HS-5 (cell line): Measurements from ENCODE around the gene COX6A2.
"Not testable (repeated sequence)": the region's sequence is repeated elsewhere in the genome, so short reads cannot be mapped to it uniquely, and the experiment has no call there.

ENCODE experiments used
- DNase-seq: peaks from one replicate; pipeline ENCODE4 v3.0.0-alpha.2; 2012; ENCODE audit warnings: low read depth

The COX6A2 gene

DNA sequence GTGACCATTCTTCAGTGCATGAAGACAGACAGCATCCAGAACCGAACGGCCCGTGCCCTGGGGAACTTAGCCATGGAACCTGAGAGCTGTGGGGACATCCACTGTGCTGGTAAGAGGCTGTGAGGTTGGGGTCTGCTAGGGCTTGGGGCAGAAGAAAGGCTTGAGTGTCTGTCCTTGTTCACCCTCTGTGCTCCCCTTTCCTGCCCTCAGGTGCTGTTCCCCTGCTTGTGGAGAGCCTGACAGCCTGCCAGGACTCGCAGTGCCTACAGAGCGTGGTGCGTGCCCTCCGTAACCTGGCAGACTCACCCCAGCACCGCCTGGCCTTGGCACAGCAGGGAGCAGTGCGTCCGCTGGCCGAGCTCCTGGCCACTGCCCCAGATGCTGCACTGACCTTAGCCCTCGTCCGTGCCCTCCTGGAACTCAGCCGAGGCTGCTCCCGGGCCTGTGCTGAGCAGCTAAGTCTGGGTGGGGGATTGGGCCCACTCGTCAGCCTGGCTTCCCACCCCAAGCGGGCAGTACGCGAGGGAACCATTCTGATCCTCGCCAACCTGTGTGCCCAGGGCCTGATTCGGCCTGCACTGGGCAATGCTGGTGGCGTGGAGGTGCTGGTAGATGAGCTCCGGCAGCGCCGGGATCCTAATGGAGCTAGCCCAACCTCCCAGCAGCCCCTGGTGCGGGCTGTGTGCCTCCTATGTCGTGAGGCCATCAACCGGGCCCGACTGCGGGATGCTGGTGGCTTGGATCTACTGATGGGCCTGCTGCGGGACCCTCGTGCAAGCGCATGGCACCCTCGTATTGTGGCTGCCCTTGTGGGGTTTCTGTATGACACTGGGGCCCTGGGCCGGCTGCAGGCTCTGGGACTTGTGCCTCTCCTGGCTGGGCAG, 34.0 kb upstream of the COX6A2 start:
- DNase-seq: no peak

DNA sequence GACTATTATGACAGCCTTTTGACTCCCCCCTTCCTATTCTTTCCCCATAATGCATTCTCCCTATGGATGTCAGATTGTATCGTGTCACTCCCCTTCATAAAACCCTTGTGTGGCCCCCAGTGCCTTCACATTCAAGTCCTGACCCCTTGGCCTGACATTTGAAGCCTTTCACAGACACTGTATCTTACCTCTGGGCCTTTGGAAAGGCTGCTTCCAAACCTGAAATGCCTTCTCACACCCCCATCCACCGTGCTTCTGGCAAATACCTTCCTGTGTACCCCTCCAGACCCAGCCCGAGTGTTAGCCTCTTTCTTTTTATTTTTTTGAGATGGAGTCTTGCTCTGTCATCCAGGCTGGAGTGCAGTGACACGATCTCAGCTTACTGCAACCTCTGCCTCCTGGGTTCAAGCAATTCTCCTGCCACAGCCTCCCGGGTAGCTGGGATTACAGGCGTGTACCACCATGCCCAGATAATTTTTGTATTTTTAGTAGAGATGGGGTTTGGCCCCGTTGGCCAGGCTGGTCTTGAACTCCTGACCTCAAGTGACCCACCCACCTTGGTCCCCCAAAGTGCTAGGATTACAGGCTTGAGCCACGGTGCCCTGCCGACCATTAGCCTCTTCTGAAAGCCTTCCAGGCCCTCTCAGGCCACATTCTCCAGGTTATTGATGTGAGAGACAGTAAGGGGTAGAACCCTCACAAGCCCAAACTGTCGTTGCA, 33.2 kb upstream of the COX6A2 start:
- no peak for DNase-seq

DNA sequence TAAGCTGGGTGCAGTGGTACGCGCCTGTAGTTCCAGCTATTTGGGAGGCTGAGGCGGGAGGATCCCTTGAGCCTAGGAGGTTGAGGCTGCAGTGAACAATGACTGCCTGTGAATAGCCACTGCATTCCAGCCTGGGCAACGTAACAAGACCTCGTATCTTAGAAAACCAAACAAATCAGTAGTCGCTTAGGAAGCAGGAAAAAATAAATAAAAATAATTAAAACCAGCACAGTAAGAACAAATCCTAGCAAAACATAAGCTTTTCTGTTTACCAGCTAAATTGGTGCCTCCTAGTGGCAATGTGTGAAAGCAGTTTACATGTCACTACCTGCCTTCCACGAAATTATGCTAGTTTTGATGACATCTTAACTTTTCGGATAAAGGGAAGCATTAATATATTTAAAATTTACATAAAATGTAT, 32.4 kb upstream of the COX6A2 start:
- DNase-seq: no peak

DNA sequence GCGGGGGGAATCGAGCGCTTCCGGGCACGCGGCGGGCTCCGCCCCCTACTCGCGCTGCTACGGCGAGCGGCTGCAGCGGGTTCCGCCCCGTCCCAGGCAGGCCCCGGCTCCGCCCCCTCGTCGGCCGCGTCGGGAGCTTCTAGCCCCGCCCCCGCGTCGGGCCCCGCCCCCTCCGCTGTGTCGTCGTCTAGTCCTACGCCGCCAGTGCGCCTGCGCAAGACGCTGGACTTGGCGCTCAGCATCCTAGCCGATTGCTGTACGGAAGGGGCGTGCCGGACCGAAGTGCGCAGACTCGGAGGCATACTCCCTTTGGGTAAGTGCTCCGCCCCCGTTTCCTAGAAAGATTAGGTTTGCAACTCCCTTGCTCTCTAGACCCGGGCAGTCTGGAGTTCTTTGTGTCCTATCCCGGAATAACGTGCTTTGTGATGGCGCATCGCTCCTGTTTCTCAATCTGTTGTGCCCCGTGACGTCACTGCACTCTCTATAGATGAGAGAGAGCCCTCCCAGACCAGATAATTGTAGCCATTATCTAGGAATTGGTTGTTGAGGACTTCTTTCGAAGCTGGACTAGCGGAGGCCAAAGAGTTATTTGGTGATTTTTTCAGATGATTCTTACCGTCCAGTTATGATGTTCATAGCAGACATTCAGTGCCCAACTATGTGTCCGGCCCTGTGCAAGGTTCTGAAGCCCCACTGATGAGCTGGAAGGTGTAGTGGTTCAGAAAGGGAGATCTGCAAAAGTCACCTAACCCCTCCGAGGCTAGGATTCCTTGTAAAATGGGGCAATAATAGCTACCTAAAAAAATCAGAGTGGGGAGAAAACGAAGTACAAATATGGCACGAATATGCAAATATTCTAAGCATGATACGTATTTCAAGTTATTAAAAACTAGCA, 31.8 kb upstream of the COX6A2 start:
- DNase-seq: peak; percentile 96

DNA sequence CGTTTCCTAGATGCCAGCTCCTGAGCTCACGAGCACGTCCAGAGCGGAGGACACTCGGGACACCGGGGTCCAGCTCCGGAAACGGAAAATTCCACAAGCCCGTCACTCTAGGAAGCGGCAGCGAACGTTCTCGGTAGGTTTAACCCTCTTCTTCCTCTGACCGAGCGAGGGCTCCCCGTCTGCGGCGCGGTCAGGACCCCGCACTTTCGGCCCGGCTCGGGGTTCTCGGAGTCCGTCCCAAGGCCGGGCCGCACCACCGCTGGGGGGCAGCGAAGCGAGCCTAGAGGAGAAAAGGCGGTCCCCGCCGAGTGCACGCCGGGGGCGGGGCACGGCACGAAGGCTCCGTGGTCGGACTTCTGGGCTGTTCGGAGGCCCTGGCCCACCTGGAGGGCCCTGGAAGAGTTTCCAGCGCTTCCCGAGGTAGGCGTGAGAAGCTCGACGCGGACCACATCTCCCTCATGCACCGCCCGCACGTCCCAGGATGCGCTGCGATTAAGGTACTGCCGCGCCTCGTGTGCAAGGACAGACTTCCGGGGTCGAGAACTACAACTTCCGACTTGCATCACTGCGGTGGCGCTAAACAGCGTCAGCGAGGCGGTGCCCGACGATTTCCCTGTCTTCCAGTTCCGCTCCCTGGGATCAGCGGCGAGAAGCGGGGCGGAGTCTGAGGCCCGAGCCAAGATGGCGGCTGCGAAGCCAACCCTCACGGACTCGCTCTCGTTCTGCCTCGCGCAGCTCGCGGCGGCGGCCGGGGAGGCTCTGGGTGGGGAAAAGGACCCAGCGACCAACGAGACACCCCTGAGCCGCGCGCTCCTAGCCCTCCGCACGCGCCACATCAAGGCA, 30.9 kb upstream of the COX6A2 start, which contains the start of gene ARMC5:
ARMC5 (plus strand) TSS at position 658 of the 843 bp plus-strand sequence; CDS start at position 682, 24 bp downstream.
- peak; percentile 95 for DNase-seq

DNA sequence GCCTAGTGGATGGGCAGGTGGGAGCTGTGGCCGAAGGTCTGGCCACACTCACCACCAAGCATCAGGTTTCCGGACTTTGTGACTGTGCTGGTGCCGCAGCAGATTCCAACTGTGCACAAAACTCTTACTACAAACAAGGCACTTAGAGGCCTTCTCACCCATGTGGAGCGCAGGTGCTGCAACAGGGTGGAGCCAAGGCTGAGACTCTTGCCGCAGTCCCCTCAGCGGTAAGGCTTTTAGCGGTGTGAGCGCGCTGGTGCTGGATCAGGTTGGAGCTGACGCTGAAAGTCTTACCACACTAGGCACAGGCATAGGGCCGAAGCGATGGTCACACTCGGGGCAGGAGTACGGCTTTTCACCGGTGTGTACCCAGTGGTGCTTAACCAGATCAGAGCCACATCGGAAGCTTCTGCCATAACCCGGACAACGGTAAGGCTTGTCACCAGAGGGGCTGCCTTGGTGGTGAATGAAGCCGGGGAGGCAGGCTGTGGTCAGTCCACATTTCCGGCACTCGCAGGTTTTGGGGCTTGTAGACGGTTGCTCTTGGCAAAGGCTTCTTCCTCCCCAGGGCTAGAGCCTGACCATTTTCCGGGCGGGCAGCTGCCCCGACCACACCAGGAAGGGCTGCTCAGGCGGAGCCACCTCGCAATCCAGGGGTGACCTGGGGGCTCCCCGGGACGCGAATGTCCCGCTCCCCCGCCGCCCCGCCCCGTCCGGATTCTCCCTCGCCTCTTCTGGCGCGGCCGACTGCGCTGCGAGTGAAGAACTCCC, 30.1 kb upstream of the COX6A2 start:
- DNase-seq: no peak

DNA sequence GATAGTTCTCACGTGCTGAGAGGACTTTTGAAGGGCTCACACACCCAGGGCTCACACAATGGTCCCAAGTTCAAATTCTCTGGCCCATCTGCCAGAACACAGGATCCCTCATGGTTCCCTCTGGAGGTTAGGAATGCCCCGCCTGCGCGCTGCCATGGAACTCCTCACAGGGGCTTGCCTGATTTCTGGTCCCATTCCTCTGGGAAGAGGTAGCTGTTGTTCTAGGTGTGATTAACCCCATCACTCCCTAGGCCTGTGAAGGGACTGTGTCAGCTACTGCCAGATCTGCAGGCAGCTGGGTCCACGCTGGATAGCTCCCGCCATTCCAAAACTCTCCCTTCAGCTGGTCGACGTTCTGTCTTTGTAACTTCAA, 28.8 kb upstream of the COX6A2 start:
- no peak for DNase-seq

DNA sequence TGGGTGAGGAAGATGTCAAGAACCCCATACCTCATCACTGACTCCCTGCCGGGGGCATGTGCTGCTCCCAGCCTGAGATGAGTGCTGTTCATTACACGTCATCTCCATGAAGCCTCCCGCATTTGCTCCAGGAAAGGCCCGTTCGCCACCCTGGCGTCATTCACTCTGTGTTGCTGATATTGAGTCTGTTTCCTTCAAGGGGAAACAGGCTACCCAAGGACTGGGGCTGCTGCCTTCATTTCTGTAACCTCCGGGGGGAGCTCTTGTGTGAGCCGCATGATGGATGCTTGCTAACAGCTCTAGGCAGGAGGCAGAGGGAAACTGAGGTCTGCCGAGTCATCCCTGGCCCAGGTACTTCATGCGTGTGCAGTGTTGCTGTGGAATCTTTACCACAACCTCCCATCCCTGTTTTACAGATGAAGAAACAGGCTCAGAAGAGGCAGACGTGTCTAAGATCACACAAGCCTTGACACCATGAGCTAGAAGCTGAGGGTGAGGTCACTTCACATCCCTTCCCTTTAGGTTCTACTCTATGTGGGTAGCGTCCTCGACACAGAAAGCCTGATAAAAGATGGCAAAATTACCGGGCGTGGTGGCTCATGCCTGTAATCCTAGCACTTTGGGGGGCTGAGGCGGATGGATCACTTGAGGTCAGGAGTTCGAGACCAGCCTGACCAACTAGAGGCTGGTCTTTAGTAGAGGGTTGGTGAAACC, 27.6 kb upstream of the COX6A2 start:
- no peak for DNase-seq

DNA sequence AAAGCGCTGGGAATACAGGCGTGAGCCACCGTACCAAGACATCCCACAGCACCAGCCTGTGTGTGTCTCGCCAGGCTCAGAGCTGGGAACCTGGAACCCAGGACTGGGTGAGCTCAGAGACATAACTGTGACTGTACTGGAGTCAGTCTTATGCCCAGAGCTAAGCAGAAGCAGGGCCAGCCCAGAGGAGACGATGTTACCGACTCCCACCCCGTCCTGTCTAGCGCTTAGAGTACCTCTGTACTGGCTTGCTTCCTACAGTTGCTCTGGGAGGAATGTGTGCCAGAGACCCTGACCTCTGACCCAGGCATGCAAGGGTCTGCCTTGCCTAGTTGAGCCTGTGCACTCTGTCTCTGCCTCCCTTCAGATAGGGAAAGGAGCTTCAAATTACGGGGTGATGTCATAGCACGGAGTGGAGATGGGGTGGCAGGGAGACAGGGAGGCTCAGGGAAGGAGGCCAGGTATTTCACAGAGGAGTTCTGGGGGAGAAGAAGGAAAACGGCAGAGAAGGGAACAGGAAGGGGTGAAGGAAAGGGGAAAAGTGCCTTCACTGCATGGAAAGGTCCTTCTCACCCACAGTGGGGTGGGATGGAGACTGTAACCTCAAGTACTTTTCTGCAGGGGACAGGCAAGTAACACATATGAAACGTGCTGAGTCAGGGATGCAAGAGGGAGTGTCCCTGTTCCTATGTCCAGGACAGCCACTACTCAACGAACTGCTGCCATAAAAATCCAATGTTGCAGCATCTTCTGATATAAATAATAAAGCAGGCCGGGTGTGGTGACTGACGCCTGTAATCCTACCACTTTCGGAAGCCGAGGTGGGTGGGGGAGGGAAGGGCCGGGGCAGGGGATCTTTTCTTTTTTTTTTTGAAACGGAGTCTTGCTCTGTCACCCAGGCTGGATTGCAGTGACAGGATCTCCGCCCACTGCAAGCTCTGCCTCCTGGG, 25.4 kb upstream of the COX6A2 start:
- DNase-seq: peak; percentile 20

DNA sequence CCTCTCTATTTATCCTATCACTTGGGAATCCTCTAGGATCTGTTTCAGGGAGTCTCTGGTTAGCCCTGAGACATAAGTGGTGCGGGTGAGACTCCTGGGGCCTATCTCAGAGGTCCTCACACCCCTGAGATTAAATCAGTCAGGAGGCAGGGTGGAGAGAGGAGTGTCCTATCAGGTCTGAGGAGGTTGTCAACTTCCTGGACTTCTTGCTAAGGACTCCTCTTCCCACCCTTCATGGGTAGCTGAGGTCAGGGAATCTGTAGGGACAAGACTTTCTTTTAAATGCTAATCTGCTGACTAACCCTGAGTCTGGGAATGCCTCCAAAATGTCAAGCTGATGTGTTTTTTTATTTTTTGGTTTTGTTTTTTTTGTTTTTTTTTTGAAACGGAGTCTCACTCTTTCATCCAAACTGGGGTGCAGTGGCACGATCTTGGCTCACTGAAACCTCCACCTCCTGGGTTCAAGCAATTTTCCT, 24.5 kb upstream of the COX6A2 start:
- DNase-seq: peak; percentile 82

DNA sequence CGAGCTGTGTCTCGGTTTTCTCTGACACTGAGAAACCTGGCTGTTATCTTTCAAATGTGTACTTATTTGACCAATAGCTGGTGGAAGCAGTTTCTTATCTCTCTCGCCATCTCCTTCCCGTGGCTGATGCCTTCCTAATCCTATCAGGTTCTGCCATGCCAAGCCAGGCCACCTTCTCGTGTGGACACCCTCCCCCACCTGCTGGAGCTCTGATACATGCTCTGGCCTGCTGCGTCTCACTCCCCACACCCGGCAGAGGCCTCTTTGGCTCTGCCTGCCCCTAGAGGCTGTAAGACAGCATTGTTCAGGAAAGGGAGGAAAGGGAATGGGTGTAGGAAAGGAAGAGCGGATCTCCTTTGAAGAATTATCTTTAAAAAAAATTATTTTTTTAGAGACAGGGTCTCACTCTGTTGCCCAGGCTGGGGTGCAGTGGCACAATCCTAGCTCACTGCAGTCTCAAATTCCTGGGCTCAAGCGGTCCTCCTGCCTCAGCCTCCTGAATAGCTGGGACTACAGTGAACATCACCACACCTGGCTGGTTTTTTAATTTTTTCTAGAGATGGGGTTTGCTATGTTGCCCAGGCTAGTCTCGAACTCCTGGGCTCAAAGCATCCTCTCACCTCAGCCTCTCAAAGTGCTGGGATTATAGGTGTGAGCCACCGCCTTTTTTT, 23.7 kb upstream of the COX6A2 start:
- DNase-seq: peak; percentile 18

DNA sequence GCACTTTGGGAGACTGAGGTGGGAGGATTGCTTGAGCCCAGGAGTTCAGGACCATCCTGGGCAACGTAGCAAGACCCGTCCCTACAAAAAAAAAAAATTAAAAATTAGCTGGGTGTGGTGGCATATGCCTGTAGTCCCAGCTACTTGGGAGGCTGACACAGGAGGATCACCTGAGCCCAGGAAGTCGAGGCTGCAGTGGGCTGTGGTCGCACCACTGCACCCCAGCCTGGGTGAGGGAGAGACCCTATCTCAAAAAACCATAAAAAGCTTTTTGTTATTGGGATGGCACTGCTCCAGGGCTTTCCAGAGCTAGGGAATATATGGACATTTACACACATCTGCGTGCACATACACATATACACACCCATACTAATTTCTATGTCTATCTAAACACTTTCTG, 23.0 kb upstream of the COX6A2 start:
- DNase-seq: no peak

DNA sequence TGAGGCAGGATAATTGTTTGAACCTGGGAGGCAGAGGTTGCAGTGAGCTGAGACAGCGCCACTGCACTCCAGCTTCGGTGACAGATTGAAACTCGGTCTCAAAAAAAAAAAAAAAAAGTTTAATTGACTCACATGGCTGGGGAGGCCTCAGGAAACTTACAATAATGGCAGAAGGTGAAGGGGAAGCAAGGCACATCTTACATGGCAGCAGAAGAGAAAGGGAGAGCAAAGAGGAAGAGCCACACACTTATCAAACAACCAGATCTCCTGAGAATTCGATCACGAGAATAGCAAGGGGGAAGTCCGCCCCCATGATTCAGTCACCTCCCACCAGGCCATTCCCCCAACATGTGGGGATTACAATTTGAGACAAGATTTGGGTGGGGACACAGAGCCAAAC, 17.8 kb upstream of the COX6A2 start:
- DNase-seq: not testable (repeated sequence)

DNA sequence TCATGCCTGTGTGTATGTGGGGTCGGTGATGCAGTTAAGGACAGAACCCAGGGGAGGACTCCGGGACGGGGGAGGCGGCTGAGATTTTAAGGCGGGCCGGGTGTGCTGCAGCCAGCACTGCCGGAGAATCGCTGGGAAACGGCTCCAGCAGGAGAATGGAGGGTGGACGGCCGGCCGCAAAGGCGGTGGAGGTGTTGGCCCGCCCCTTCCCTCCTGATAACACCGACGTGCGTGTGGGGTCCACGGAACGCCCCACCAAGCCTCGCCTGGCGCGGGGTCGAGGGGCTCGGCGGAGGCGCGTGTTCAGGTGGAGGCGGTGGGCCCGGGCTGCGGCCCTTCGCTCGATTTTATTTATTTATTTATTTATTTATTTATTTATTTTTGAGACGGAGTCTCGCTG, 13.8 kb upstream of the COX6A2 start:
- no peak for DNase-seq

DNA sequence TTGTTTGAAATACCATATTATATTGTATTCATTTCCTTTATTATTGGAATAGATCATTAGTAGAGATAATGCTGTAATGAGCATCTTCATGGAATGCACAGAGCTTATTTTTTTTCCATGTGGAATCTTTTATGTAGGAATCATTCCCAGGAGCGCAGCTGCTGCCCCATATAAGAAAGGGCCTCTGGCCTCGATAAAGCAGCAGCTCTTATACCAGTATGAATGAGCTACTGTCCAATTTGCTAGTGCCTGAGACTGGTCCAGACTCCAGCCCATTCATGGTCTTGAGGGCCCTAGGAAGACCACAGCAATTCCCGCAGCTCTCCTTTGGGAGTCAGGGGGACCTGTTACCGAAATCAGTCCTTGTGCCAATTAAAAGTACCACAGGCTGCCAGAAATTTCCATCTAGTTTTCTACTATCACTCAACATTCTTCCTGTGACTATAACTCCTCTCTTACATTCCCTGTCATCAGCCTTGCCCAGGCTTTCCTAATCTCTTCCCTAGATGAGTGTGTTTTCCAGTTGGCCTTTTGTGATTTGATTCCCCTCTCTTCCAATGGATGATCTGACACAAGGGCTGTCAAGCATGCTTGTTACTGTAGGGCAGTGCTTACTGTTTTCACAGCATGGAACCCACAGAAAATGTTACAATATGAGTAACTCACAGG, 12.5 kb upstream of the COX6A2 start:
- DNase-seq: no peak

DNA sequence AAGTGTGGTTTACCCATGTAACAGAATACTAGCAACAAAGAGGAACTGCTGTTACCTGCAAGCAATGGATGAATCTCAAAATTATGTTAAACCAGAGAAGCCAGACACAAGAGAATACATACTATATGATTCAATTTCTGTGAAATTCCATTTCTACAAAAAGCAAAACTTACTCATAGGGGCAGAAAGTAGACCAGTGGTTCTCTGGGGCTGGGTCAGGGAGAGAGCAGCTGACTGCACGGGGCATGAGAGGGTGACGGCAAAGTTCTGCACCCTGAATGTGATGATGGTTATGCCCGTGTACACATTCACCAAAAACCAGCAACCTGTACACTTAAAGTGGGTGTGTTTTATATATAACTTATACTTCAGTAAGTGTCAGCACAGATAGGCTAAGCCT, 11.4 kb upstream of the COX6A2 start:
- DNase-seq: no peak

DNA sequence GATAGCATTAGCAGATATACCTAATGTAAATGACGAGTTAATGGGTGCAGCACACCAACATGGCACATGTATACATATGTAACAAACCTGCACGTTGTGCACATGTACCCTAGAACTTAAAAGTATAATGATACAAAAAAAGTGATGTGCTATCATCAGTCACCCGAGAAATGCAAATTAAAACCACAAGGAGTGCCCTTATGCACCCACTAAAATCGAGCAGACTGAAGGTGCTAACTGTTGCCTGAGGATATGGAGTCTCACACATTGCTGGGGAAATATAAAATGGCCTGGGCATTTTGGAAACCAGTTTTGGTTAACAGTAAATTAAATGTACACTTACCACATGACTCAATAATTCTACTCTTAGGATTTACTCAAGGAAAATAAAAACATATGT, 10.9 kb upstream of the COX6A2 start:
- not testable (repeated sequence) for DNase-seq
